GM18909 (cell line): ENCODE data around the gene CLECL1.

Experiments
- ATAC-seq: cut with Tn5 transposase; IDR thresholded peaks from one replicate; pipeline ENCODE4 v1.9.1; 2021; ENCODE audit warnings: mild to moderate bottlenecking; ENCODE audit not compliant: unreplicated experiment, poor library complexity

The CLECL1 gene

GRCh38 chr12:9732921-9733461, at the start of gene CLECL1:
Gene CLECL1 (minus strand): TSS chr12:9733097.
- ATAC-seq, result no peak

DNA sequence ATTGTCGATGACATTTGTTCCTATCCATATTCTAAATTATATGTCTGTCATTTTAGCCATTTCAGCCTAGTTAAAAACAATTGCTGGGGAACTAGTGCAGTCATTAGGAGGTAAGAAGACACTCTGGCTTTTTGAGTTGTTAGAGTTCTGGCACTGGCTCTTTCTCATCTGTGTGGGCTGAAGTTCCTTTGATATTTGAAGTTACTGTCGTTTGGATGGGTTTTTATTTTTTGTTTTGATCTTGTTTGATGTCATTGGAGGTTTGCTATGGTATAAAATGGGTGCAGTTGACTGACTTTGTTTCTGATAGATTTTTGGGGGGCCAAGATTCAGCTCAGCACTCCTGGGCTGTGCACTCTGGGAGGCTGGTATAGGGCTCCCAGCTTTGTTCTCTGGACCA, 48.5 kb upstream of the CLECL1 start:
- ATAC-seq, result no peak

DNA sequence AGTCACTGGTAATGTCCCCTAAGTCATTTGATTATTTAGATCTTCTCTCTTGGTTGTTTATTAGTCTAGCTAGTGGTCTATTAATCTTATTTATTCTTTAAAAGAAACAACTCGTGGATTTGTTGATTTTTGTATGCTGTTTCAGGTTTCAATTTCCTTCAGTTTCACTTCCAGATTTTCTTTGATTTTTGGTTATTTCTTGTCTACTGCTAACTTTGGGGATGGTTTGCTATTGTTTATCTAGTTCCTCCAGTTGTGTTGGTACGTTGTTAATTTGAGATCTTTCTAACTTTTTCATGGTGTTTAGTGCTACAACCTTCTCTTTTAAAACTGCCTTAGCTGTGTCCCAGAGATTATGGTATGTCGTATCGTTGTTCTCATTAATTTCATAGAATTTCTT, 46.3 kb upstream of the CLECL1 start:
- no peak for ATAC-seq

- ATAC-seq, result no peak
Observed at GRCh38 chr12:9776781-9777180, 43.9 kb upstream of the CLECL1 start.

DNA sequence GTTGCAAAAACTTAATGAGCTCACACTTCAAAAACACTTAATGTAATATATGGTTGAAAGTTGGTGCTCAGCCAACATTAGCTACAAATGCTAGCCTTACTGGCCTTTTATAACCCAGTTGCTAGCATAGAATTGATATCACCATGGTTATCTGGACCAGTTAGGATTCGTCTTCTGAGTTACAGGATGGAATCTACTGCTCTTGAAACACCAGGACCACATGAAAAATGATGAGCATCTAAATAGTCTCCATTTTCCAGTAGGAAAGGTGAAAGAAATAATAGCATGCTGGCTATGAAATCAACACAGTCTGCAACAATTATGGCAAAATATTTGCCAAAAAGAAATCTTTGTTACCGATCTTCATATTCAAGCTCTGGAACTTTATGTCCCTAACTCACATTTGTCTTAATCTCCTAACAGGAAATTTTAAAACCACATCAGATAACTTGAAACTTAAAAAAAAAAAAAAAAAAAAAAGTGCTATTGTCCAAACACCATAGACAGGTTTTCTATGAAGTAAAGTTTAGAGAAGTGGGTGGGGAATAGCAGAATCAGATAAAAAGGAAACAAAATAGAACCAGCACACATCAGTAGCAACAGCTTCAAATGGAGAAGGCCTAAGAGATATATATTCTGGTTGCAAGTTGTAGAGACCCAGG, 40.5 kb upstream of the CLECL1 start:
- no peak for ATAC-seq

DNA sequence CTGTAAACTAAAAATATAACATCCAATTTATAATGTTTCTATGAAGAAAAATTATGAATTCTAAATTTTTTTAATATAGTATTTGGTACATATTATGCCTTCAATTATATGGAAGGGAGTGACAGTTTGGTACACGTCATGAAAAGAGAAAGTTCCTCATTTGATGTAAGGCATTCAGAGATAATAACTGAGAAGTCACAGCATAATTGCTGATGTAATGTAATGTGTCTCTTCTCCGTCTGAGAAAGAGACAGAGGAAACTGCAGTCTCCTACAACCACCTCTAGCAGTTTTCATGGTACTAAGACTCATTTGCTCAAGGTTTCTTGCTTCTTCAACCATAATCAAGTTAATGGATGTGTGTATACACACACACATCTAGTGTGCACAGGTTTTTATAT, 30.1 kb upstream of the CLECL1 start:
- no peak for ATAC-seq

DNA sequence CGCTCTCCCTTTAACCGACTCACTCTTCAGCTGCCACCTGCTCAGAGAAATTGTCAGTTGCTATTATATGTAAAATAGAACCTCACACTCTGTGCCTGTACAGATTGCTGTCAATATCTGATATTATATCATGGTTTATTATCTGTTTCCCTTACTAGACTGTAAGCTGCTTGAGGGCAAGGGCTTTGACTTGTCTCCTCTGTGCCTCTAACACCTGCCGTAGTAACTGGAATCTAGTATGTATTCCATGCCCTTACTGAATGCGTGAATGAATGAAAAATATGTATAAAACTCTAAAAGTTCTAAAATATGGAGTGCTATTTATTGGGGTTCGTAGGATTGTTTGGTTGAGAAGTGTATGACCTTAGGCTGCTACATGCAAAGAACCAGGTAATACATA, 29.5 kb upstream of the CLECL1 start:
- no peak for ATAC-seq

DNA sequence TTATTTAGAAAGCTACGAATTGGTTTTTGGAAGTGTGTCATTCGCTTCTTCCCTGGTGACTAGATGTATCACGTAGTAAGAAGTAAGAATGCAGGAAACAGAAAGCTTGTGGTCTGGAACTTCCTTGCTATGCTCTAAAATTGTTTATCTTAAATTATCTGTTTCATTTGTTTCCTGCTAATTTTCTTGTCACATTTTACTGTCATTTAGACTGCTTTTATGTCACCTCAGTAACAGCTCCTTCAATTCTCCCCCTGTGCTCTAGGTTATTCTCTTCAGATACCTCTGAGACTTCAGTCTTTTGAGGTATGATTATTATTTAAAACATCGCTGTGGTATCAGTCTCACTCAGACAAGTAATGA, 28.5 kb upstream of the CLECL1 start:
- ATAC-seq, result no peak

DNA sequence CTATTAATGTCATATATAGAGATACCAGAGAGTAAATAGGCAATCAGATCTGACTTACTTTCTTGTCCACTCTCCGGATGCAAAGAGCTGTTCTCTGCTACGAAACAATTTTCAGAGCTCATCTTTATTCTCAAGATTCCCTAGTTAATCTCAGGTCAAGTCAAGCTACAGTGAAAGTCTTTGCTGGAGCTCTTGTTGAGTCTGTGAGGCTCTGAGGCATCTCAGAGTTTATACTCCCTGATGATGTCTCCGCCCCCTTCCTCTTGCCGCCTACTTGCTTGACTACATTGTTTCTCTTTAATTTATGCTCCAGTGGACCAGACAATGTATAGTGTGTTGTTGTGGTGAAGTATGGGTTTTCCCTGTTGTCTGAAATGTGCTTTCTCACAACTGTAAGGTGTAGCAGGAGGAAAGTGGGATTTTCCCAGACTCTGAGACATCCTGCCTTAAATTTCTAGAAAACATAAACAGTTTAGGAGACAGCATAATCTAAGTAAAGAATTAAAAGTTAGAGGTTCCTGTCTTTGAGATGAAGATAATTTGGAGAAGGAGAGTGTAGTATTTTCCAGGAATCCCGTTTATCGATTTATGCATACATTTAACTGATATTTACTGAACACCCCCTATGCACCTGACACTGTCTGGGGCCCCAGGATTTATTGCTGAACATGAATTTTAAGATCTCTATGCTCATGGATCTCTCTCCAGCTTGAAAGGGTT, 28.0 kb upstream of the CLECL1 start, which contains the start of gene CD69:
CD69 (minus strand) TSS at position 203 of the 720 bp plus-strand sequence; CDS start at position 122, 81 bp downstream.
- peak; percentile 40 for ATAC-seq

DNA sequence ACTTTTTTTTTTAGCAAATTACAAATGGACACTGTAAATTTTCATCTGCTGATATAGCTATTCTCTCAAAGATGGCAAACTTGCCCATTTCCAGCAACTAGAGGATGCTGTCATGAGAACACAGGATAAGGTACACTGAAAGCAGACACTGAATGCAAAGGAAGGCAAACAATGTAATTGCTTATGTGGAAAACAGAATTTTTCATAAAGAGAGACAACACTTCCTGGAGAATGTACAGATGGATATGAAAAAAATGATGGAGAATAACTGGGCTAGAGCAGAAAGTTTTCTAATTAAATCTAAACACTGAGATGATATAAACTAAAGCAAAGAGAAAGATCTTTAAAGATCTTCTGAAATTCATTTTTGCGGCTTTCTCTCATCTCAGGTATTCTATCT, 27.2 kb upstream of the CLECL1 start:
- ATAC-seq, result no peak

DNA sequence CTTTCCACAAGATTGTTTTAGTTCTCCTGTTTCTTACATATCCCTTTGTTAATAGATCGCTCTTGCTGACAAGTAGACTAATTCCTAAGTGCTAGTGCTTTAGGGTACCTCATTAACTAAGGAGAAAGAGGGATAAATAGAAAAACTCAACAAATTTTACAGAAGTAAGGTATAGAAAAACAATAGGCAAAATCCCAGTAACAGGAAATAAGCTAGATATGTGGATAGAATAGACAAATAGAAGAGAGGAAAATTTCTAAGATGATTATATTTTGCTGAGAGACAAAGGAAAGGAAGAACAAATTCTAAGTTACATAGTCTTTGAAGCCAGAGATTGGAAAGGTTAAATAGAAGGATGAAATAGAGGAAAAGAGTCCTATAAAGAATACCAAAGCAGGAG, 26.8 kb upstream of the CLECL1 start:
- ATAC-seq, result no peak

DNA sequence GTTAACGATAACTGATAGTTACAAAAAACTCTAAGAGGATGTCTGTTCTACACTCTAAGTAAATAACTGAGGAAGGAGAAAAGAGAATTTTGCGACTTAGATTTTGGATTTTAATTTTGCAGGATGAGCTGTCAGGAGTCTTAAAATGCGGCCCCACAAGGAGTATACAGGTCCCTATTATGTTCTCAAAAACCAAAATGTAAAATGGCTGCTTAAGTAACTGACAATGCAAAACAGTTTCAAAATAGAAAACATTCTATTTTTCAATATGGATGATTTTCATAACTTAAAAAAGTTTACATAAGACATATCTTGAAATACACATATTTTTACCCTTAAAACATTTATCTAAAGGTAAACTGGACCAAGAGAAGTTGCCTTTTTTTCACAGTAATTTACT, 25.2 kb upstream of the CLECL1 start:
- no peak for ATAC-seq

DNA sequence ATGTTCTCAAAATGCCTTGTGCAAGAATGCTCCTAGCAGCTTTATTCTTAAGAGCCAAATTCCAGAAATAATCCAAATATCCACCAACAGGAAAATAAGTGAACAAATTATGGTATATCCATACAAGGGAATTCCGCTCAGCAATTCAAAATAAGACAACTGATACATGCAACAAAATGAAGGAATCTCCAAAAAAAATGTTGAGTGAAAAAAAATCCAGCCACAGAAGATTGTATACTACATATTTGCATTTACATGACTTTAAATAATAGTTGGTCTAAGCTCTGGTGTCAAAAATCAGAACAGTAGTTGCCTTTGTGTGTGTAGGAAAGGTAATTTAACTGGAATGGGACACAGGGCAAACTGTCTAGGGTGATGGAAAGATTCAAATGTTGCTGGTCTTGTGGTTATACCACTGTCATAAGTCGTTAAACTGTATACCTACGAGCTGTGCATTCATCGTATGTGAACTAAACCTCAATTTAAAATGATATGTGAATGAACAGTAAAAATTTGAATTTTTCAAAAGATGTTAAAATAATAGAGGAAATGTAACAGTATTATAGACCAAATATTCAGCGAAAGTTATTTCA, 24.6 kb upstream of the CLECL1 start:
- ATAC-seq, result no peak

DNA sequence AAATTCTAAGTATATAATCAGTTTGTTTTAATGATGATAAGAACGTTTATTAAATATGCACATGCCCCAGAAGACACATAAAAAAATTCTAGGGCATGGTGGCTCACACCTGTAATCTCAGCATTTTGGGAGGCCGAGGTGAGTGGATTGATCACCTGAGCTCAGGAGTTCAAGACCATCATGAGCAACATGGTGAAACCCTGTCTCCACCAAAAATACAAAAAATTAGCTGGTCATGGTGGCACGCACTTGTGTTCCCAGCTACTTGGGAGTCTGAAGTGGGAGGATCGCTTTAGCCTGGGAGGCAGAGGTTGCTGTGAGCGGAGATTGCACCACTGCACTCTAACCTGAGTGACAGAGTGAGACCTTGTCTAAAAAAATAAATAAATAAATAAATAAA, 23.8 kb upstream of the CLECL1 start:
- no peak for ATAC-seq

GRCh38 chr12:9756170-9756569, 23.3 kb upstream of the CLECL1 start:
- ATAC-seq, result no peak

DNA sequence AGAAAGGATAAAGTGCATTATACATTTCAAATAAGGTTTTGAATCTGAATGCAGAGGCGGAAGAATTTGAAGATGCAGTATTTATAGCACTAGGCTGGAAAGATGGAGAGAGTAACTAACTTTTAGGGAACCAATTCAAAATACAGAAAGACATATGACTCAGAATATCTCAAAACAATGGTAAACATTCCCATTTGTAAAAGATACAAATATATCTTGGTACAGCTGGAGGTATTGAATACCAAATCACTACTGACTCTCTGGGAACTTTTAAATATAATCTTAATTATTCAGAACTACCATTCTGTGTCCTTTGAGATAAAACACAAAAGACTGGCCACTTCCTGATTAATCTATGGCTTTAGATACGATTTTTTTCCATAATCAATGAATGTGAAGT, 22.7 kb upstream of the CLECL1 start:
- no peak for ATAC-seq

DNA sequence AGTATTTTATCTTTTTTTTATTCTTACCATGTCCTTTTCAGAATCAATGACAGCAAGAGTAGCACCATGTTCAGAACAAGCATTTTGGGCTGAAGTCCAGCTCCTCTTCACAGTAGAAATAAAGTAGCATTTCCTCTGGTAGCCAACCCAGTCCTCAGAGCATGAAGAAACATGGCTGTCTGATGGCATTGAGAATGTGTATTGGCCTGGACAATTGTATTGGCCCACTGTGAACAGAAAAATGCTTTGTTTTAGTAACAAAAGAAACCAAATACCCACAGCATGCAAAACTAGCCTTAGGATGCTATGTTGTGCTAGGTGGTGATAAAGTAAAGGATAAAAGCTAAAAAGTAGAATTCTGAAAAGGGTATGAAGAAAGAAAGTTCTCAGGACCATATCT, 22.1 kb upstream of the CLECL1 start:
- no peak for ATAC-seq

GRCh38 chr12:9754099-9754927, 21.4 kb upstream of the CLECL1 start:
- ATAC-seq, result no peak

GRCh38 chr12:9753498-9753897, 20.6 kb upstream of the CLECL1 start:
- ATAC-seq, result no peak

DNA sequence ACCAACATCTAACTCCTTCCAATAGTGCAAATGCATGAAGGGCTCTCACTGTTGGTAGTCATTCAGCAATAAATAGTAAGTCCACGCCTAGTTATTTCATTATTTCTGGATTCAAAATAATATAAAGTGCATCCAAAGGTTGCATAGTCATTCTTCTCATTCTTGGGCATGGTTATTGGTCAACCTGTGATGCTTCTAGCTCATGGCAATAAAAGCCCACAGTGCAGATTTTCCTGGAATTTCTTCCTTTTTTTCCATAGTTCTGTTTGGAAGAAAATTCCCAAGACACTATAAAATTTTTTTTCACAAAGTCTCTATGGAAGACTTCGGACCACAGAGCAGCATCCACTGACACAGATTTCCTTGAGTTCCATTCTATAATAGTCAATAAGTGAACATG, 20.2 kb upstream of the CLECL1 start:
- ATAC-seq, result no peak
